GM13976 (cell line): ENCODE measurements around the gene SMAD5.

ENCODE experiments used
- DNase-seq: peaks from one replicate; pipeline ENCODE4 v3.0.0; 2012; ENCODE audit warnings: low spot score
- in situ Hi-C: fragments of 300-500 bp; cut with MboI; formaldehyde crosslinking; loops from one replicate; pipeline ENCODE4 v1.12.0; 2022; ENCODE audit warnings: low sequenced_read_pairs, mixed read lengths, inconsistent platforms; ENCODE audit not compliant: unreplicated experiment
- TF ChIP-seq, protein P1 (sequence below): IDR thresholded peaks from 2 replicates; pipeline ENCODE4 v1.5.1; 2012; ENCODE audit warnings: borderline replicate concordance, mild to moderate bottlenecking; ENCODE audit not compliant: insufficient read depth; ENCODE audit errors: extremely low read depth, missing control alignments, control extremely low read depth

Gene SMAD5

DNA sequence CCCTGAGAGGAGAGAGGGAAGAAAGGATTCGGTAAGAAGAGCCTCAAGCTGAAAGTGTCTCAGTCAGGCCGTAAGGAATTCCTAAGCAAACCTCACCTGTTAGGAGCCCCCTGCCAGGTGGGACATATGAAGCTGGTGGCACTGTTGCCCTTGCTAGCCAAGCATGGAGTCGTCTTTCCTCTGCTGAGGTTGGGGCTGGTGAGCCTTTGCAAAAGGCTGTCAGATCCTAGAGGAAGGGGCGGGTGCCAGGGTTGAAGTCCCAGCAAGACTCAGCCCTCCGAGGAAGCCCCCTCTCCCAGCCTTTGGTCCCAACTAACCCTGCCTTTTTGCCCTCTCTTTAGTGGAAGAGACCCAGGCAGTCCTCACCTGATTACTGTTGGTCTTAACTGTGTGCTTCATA is 65.8 kb downstream of the SMAD5 start:
- TF ChIP-seq, protein P1, sequence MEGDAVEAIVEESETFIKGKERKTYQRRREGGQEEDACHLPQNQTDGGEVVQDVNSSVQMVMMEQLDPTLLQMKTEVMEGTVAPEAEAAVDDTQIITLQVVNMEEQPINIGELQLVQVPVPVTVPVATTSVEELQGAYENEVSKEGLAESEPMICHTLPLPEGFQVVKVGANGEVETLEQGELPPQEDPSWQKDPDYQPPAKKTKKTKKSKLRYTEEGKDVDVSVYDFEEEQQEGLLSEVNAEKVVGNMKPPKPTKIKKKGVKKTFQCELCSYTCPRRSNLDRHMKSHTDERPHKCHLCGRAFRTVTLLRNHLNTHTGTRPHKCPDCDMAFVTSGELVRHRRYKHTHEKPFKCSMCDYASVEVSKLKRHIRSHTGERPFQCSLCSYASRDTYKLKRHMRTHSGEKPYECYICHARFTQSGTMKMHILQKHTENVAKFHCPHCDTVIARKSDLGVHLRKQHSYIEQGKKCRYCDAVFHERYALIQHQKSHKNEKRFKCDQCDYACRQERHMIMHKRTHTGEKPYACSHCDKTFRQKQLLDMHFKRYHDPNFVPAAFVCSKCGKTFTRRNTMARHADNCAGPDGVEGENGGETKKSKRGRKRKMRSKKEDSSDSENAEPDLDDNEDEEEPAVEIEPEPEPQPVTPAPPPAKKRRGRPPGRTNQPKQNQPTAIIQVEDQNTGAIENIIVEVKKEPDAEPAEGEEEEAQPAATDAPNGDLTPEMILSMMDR, result no peak
- no peak for DNase-seq
- in situ Hi-C loops, result no loop called here

DNA sequence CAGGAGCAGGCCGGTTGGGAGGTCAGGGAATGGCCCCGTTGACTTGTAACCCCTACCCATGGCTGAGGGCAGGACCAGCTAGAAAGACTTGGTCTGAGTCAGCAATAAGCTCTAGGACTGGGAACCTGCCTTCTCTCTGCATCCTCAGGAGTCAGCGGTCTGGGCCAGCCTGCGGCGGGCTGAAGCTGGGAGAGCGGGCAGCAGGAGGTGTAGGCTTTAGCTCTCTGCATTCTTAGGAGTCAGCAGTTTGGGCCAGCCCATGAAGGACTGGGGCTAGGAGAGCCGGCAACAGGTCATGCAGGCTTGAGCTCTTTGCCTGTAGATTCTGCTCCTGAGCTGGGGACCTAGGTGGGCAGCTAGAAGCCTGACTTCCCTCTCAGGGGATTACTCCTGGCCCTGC is 66.8 kb downstream of the SMAD5 start:
- TF ChIP-seq, protein P1, result no peak
- in situ Hi-C loops, result no loop called here
- no peak for DNase-seq

DNA sequence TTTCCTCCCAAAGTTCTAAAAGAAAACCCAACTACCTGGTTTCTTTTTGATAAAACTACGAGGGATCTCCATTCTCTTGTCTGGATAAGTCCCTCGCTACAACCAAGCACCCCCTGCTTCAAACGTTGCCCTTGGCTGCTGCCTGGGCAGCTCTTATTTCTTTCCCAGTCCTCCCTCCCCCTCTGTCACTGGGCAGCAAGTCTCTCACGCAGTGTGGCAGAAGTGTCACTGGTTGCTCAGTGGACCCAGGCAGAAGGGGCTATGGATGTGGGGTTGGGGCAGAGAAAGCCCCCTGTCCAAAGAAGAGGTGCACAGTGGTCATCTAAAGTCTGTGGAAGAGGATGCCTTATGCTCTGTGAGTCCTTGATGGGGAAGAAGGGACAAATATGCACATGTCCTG is 67.5 kb downstream of the SMAD5 start:
- TF ChIP-seq, protein P1, result no peak
- DNase-seq, result no peak
- in situ Hi-C loops, result no loop called here

DNA sequence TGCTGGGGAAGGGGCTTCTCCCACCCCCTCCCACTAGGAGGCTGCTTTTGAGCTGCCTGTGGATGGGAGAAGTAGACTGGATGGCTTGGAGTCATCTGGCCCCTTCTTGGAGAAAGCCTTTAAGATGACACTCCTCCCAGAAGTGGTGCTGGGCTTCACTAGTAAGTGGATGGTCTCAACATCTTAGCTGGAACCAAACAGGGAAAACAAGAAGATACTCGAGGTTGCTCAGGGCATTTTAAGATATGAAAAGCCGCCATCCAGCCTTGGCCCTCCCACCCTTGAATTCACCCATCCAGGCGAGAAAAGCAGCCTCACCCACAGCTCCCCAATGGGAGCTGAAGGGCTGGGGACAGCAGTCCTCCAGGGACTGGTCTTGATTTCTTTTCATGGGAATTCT is 68.1 kb downstream of the SMAD5 start:
- in situ Hi-C loops, result no loop called here
- DNase-seq, result no peak
- TF ChIP-seq, protein P1, result no peak

DNA sequence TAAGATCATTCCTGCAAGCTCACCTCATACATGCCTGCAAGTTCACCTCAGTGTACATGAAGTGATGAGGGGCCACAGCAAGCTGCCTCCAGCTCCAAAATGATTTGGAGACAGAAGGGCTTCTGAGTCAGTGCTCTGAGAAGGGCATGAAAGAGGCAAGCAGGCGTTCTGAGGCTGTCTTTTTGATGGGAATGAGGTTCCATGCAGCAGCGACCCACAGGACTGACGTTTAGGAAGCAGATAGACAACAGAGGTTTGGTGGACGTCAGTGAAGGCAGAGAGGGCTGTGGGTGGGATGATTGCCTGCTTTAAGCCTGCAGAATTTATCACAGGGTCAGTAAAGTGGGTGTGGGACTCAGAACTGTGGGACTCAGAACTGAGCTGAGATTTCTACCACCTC is 69.2 kb downstream of the SMAD5 start:
- TF ChIP-seq, protein P1, result no peak
- in situ Hi-C loops, result no loop called here
- no peak for DNase-seq

DNA sequence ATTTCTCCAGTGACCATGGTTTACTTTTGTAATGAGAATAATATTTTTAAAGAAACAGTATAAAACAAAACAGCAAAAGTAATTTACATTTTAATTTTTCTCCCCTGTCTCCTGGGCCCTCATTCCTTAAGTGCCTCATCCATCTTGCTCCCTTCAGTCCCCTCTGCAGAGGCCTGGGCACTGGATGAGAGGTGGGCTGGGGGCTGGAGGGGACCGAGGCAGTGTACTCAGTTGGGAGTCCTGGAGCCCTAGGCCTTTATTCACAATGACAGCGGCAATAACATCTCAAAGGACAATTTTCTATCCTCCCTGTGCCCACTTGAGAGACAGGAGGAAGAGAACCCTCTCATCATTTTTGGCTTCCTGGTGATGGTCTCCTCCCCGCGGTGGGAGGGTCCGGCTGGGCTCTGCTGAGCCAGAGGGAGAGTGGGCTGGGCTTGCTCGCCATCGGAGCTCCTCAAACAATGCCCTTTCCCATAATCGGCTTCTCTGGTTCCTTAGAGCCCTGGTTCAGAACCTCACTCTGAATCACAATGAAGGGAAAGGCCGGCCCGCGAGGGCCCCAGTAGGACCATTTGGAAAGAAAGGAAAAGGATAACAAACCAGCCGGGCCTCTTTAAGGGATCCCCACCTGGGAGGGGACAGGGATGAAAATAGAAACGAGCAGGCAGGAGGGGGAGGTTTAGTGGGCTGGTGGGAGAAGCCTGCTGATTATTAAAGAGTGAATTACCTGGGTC is 70.0 kb downstream of the SMAD5 start:
- in situ Hi-C loops, result no loop called here
- TF ChIP-seq, protein P1, result no peak
- no peak for DNase-seq
